Hematopoietic multipotent progenitor cell (in vitro differentiated cells): ENCODE results near the gene ATF3. TPM values are rescaled to one million over a fixed set of nuclear protein-coding genes. Genes with fewer than 3 reads are reported as not detected.
"Not testable (repeated sequence)": the region's sequence is repeated elsewhere in the genome, so short reads cannot be mapped to it uniquely, and the experiment has no call there.

Source experiments
- DNase-seq, 3 donors: peaks; one replicate each; pipeline ENCODE4 v3.0.0-alpha.2; 2011 to 2015; ENCODE audit warnings: low read depth in 2 of 3, low spot score in 2 of 3
- total RNA-seq: library from RNA; depleted of rRNA; stranded (reverse); fragments of >200 nt; gene quantifications from one replicate; pipeline ENCODE4 v1.2.3, GENCODE V29; 2012

The ATF3 gene
- total RNA-seq, 1 donor: 45.0 TPM

- no peak for DNase-seq
Measured at GRCh38 chr1:212647004-212647403, 38.4 kb downstream of the ATF3 start.

- no peak for DNase-seq
Measured at GRCh38 chr1:212648431-212648830, 39.9 kb downstream of the ATF3 start.

- DNase-seq: no peak
Measured at GRCh38 chr1:212649020-212649419, 40.5 kb downstream of the ATF3 start.

- no peak for DNase-seq
Measured at GRCh38 chr1:212650228-212650627, 41.7 kb downstream of the ATF3 start.

GRCh38 chr1:212651521-212651920 lies 43.0 kb downstream of the ATF3 start:
- no peak for DNase-seq

GRCh38 chr1:212651977-212652376 lies 43.4 kb downstream of the ATF3 start:
- DNase-seq: no peak

GRCh38 chr1:212652609-212653008 lies 44.0 kb downstream of the ATF3 start:
- DNase-seq: no peak

GRCh38 chr1:212655668-212656440 lies 47.3 kb downstream of the ATF3 start:
- DNase-seq: no peak

GRCh38 chr1:212656730-212657129 lies 48.2 kb downstream of the ATF3 start:
- no peak for DNase-seq

- DNase-seq: not testable (repeated sequence)
Measured at GRCh38 chr1:212658250-212658649, 49.7 kb downstream of the ATF3 start.

GRCh38 chr1:212664409-212665199 lies 56.0 kb downstream of the ATF3 start:
- no peak for DNase-seq

- DNase-seq: peak; percentile 63 to 85 (median 83)
Measured at GRCh38 chr1:212665241-212666115, 56.9 kb downstream of the ATF3 start.

GRCh38 chr1:212666116-212666775 lies 57.7 kb downstream of the ATF3 start:
- no peak for DNase-seq

GRCh38 chr1:212667223-212668139 lies 58.9 kb downstream of the ATF3 start:
- DNase-seq: no peak

- DNase-seq: no peak
Measured at GRCh38 chr1:212668477-212668876, 59.9 kb downstream of the ATF3 start.

GRCh38 chr1:212669102-212669501 lies 60.5 kb downstream of the ATF3 start:
- peak in 2 of 3 donors; percentile 64 to 81 for DNase-seq

- DNase-seq: no peak
Measured at GRCh38 chr1:212669600-212669999, 61.0 kb downstream of the ATF3 start.

- no peak for DNase-seq
Measured at GRCh38 chr1:212670301-212670700, 61.7 kb downstream of the ATF3 start.
